HG03575 (cell line): Measurements from ENCODE around the gene MPZL2.

Source experiments
- ATAC-seq: cut with Tn5 transposase; IDR thresholded peaks from one replicate; pipeline ENCODE4 v1.9.1; 2021; ENCODE audit not compliant: unreplicated experiment, insufficient number of reproducible peaks, low FRiP score; ENCODE audit errors: extremely low read depth

MPZL2 gene

DNA sequence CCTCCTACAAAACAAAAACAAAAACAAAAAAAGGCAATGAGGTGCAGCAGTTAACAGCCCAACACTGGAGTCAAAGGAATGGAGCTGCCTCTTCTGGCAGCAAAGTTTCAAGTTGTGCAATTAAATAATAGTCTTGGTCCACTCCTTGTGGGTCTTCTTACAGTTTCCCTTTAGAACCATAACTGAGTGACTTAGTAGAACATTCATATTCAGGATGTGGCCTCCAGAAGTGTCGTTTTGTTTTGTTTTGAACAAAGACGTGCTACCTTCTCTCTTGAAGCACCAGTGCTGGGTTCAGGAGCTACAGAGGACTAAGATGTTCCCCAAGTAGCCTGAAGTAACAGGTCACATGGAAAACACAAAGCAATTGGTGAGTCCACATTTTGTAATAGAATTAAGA lies 37.3 kb downstream of the MPZL2 start:
- ATAC-seq: no peak

DNA sequence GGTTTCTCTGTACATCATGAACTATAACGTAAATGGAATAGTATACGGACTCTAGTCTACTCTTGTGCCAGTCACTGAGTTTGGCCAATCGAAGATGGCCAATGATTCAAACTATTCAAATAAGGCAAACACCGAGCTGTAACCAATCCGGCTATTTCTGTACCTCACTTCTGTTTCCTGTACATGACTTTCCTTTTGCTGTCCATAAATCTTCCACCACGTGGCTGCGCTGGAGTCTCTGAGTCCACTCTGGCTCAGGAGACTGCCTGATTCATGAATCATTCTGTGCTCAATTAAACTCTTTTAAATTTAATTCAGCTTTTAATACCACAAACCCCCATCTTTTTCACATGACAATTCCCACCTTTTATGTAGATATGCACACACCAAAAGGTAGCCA lies 37.8 kb downstream of the MPZL2 start:
- ATAC-seq: no peak

DNA sequence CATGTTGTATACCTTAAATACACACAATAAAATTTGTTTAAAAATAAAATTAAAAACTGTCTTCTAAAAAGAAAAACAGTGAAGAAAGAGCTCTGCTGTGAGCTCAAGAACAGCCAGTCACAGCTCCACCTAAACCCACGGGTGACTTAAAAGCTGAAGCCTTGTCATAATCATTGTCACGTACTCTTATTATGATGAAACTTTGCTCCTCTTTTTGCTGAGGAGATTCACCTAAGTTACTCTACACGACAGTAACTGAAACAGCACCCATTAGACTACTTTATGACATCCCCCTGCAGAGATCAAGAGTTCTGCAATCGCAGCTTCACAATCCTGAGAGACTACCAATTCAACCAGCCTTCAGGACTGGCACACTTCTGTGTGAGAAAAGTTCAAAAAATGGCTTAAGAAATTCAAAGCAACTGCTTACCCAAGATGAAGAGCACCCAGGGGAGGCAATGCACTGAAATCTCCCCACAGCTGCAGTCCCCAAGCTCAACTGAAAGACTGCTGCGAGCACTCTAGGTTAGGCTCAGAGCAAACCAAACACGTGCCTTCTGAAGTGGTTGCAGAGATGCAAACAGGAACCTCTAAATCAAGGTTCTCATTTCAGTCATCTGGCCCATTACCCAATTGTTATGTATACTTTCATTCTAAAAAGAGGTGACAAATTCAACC lies 39.4 kb downstream of the MPZL2 start, which contains the start of gene JAML:
Gene JAML, minus strand, starts transcription at position 501 of the 678 bp plus-strand sequence. CDS start 10,145 bp downstream, outside the sequence.
- no peak for ATAC-seq

DNA sequence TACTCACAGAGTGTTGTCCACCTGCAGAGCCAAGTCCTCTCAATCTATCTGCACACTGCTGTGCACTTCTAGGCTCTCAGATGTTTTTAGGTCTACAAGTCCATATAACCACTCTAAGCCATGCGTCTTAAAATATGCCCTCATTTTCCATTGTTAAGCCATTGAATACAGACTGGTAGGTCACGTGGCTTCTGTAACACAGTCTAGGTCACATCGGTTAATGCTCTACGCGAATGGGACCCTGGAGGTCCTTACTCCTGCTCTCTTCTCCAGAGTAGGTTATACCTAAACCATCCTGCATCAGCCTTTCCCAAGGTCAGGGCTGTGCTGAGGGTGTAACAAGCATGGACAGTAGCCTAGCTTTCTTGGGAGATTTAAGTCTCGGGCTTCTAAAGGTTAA lies 40.1 kb downstream of the MPZL2 start:
- no peak for ATAC-seq

DNA sequence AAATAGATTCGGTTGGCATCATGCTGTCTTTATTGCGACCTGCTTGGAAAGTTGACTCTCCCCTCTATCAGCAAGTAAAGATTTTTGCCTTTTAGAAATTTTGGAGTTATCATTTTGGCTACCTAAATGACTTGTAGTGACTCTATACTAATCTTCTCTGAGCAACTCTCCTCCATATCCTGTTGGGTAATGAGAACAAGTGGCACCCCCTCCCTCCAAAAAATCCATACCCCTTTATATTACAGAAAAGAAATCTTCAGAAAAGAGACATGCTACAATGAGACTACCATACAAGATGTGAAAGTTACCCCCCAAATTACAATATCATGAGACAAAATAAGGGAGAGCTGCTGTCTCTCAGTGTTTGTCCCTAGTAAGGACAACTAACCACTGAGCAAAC lies 40.5 kb downstream of the MPZL2 start:
- ATAC-seq: no peak

DNA sequence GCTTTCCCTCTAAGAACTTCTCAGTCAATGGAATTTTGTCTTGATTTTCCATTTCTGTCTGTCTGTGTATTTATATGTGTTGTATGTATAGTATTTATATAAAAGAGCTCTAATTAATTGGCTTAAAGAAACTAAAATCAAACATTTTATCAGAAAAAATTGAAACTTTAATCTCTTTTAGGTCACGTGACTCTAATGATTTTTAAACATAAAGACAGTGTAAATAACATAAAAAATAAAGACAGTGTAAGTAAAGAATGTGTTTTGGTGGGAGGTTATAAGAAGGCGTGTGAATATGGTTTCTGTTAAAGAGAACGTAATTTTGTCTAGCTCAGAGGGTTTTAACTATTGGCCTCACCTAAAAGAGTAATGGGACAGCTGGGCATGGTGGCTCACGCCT lies 41.7 kb downstream of the MPZL2 start:
- no peak for ATAC-seq

DNA sequence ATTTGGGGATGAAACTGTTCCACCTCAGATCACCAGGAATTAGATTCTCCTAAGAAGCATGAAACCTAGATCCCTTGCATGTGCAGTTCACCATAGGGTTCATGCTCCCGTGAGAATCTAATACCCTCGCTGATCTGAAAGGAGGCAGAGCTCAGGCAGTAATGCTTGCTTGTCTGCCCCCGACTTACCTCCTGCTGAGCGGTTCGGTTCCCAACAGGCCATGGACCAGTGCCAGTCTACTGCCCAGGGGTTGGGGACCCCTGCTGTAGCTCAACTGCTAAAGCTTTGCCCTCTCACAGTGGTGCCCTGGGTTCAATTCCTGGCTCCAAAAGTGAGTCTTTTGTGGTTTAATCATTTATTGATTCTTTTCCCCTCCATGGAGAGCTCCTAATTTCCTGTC lies 42.7 kb downstream of the MPZL2 start:
- ATAC-seq: no peak

DNA sequence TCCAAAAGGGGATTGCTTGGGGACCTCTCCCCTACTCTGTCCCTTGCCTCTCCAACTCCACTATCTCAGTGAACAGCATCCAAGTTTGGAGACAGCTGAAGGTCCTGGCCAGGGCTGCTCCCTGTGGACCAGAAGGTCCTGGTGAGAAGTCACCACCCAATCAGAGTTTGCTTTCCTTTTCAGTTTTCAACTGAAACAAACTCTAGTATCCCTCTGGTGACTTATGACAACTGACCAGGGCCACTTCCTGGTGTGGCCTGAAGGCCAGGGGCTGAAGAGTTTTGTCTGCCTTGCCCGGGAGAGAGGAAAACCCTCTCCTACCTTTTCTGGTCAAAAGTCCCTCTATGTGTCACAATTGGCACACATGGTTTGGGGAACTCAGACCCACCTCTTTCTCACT lies 44.4 kb downstream of the MPZL2 start:
- no peak for ATAC-seq

DNA sequence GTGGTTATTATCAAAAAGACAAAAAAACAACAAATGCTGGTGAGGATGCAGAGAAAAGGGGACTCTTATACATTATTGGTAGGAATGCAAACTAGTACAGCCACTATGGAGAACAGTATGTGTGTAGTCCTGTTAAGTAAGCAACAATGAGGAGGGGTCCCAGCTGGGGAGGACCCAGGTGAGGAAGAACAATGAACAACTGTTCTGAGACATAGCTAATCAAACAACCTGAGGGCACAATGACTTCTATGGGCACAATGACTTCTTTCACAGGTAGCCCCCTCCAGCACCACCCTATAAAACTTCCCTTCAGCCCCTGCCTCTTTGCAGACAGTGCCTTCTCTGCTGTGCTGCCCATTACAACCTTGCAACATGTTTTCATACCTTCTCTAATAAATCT lies 44.9 kb downstream of the MPZL2 start:
- ATAC-seq: no peak

DNA sequence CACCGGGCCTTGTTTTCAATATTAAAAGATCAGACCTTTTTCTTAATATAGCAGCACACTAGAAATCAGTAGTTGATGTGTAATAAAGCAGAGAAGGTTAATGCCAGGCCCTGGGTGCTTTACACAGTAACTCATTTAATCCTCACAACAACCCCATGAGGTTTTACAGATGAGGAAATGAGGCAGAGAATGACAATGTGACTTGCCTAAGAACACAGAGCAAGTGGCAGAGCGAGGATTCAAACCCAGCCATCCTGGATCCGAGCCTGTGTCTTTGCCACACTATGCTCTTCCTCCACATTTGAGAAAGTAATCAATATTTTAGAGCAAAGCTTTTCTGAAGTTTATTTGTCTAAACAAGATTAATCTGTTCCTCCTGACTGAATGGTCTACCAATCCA lies 46.5 kb downstream of the MPZL2 start:
- ATAC-seq: no peak

DNA sequence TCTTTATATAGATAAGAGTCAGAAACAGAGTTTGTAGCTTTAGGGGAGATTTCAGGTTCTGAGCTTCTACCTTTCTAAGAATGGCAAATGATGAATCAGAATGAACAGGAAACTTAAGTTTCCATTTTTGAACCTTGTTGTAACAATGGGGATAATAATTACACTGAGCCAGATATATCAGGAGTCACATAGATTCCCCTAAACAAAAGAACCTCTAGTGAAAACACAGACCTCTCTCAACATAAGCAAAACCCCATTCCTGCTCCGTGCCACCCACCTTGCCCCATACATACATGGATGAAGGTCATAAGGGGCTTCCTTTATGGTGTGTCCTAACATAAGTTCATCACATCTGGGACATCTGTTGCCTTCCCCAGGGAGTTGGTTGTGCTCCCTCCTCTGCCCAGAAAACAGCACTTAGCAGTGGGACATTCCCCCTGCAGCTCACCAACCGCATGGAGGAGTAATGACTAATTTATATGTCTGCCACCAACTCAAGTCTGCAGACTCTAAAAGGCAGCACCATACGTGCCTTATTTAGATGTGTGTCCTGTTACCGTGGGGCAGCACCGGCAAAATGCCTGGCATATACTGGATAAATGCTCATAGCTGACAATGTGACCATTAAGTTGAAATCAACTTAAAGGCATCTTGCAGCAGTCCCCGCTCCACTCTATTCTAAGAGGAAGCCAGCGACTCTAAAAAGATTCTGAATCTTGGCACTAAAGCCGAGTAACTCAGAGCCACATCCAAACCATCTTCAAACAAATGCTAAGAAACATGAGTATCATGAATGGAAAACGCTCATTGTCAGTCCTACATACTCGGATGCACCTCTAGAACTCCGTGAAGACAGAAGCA lies 47.2 kb downstream of the MPZL2 start:
- ATAC-seq: no peak

DNA sequence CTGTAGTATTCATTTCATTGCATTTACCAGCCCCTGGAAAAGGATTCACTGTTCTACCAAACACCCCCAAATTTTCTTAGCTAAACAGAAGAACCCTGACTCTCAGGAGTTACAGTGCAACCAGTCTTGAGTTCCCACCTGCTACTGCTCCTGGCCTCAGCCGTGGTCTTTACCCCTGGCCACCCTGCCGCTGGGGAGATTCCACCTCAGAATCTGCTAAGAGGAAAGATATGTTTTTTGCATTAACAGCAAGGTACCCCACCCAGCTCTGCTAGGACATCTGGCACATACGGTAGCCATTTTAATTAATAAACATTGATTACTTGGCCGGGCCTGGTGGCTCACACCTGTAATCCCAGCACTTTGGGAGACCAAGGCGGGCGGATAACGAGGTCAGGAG lies 48.3 kb downstream of the MPZL2 start:
- no peak for ATAC-seq

DNA sequence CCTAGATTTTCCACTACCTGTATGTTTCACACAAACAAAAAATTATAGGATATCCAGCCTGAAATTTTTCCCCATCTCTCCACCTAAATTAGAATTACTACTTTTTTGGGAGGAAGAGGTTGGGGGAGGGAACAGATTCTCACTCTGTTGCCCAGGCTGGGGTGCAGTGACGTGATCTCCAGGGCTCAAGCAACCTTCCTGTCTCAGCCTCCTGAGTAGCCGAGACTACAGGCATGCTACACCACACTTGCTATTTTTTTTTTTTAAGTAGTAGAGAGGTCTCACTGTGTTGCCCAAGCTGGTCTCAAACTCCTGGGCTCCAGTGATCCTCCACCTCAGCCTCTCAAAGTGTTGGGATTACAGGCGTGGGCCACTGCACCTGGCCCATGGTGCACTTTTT lies 48.8 kb downstream of the MPZL2 start:
- ATAC-seq: no peak

DNA sequence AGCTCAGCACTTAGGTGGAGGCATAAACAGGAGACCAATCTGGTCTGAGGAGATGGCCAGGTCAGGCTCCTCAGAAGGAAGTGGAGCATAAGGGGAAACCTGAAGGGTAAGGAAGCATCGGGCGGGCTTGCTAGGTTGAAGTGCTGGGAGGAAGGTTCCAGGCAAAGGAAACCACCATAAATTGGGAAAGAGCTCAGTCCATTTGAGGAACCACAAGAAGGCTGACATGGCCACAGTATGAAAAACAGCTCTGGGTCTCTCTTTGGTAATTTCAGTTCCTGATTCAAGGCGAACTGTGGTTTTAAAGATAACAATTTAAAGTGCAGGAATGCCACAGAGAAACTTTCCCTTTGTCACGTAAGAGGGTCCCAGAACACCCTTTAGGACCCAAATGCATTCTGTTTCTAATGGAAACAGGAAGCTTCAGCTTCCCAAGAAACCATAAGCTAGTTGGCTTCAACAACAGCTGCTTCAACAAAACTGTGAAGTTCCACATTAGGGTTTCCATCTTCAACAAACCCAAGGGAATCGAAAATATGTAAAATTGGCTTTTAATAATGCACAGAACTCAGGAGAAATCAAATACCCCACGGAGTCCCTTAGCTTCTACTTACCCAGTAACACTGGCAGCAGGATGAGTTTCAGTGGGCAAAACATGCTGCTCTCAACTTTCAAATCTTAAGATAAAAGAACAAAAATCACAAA lies 49.7 kb downstream of the MPZL2 start:
- no peak for ATAC-seq

DNA sequence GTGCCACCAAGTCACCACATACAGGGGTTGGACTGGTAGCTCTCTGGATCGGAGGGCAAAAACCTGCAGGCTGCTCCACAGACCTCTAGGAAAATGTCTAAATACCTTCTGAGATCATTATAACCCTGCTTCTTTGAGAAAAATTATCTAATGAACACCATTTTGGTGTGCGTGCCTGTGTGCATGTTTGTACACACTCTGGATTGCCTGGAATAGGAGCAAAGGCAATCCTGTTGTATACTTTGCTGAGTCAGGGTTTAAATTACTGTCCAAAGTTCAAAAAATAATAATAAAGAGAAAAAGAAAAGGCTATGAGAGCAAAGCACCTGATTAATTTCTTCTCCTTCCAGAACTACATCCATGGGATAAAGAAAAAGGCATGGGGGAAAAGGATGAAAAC lies 50.3 kb downstream of the MPZL2 start:
- ATAC-seq: no peak

DNA sequence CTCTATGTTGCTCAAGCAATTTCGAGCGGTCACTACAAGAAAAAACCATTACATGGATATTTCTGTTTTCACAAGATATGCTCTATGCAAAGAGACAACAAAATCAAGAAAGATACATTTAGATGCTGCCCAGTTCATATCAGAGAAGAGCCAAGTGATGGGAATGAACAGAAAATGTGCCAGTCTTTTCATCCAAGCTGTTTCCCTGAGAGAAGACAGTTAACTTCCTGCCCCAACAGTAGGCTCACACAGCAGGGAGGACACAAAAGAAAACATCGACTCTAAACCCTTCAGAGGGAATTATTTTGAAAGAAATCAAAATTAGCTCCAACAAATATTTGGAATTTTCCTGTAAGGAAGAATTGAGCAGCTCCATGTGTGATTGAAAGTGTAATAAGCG lies 50.9 kb downstream of the MPZL2 start:
- ATAC-seq: no peak

DNA sequence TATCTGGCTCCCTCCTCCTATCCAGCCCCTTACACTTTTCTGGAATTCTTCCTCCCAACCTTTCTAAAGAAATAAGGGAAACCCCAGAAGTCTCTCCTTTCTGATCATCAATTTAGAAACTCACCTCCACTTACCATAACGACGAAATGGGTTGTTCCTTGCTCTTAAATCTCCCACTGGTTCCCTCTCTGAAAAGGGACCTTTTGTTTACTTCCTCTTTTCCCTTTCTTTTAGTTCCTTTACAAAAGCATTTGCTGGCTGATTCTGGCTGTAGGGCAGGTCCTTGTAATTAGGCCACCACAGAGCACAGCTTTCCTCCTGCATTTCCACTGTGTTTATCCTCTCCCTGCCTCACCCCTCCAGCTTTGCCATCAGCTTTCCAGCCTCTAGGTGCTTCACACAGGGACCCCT lies 51.3 kb downstream of the MPZL2 start:
- no peak for ATAC-seq

DNA sequence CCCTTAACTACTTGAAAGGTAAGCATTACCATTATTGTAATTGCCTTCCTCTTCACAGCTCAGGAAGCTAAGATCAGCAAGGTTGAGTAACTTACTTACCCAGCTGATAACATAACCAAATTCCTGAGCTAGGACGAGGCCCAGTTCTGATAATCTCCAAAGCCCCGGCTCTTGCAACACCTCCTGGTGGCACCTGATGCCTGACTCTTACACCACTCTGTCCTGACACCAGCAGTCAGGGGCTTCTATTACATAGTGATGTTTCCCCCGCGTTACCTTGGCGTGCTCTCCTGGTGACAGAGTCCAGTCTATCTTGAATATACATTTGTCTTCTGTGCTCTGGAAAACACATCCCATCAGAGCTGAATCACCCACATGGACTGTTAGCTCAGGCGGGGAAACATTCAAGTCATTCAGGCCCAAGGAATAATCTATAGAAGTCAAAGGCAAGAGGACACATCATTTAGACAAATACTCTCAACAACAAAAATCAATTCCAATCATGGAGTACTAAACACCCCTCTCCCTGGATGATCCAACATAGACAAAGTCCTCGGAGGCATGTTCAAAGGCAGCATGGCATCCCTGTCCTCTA lies 51.9 kb downstream of the MPZL2 start:
- ATAC-seq: no peak

DNA sequence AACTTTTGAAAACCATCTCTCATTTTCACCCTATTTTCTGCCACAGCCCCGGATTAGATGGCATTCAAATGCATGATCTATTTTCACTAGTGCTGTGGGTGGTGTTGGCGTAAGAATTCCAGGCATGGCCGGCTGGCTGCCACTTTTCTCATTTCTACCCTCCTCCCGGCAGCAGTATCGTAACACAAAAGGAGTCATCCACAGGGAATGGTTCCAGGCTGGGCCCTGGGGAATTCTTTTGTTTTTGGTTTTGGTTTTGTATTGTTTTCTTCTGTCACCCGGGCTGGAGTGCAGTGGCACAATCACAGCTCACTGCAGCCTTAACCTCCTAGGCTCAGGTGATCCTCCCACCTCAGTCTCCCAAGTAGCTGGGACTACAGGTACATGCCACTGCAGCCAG lies 53.1 kb downstream of the MPZL2 start:
- no peak for ATAC-seq

DNA sequence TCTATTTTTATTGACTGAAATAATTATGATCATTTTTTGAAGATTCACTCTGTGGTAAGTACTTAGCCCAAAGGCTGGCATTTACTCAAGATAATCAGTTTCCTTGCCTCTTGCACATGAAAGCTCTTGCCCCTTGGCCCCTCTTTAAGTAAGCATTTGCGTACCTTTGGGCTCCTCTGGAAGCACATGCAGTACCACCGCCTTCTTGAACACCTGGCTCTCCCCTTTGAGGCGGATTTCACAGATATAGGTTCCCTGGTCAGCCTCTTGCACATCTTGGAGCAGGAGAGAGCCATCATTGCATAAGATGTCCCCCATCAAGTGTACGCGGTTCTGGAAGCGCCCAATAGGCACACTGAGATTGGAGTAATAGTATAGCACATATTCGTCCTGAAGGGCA lies 53.8 kb downstream of the MPZL2 start:
- no peak for ATAC-seq
